Measurements from ENCODE around the gene GRIK3. TPM values are rescaled to one million over a fixed set of nuclear protein-coding genes. Genes with fewer than 3 reads are reported as not detected.

Gene GRIK3
- total and polyA plus RNA-seq, 2 experiments from 2014 or later = under 0.01 TPM; not detected in 1

DNA sequence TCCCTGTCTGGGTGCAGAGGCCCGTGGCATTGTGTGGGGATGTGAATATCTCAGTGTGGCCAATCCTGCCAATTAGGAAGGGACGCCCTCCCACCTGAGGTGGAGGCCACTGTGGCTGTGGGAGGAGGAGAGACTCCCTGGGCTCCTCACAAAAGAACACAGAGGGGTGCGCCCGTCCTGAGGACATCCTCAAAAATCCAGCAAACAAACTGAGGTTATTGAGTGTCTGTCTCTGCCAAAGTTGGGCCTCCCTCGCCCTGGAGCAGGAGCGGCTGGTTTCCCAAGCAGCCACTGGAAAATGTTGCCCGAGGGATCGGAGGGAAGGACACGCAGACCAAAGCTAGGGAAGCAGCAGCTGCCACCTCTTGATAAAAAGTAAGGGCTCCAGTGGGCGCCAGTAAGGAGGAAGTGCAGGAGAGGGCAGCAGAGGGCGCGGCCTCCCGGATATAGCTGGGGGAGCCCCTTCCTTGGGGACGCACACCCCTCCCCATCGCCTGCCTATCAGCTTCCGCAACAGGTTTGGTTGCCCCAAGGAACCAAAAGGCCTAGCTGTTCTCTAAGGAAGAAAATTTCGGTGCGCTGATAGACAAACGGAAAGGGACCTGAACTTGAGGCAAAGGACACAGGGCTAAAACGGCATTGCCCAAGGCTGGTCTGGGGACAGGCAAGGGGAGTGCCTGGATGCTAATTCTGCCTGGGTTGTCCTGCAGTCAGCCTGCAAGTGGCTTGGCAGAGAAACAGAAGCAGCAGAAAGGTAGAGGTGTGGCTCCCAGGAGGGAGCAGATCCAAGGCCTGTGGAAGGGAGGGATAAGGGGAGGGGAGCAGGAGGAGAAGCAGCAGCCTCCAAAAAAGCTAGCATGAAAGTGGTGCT, 1.7 kb upstream of the GRIK3 start:
- no peaks in the 10 kb centered on the region for H3K9me3 ChIP-seq (ENCODE audit: low read depth)
- H2AFZ ChIP-seq = no peak overlapping the region
- no peaks in the 10 kb centered on the region for H3K9me2 ChIP-seq (replicated peaks; ENCODE audit: insufficient read depth)
- no peak overlapping the region for H3K4me2 ChIP-seq
- no peak overlapping the region for H3K4me3 ChIP-seq
- H4K20me1 ChIP-seq (ENCODE audit: insufficient read depth, poor library complexity, severe bottlenecking) = no peaks in the 10 kb centered on the region
- DNase-seq (ENCODE audit: low spot score) = no peak
- H3K79me2 ChIP-seq = no peaks in the 10 kb centered on the region
- whole genome bisulfite sequencing (ENCODE audit: low lambda C conversion rate, missing lambda C conversion rate) = 6% methylated on average over 20 of the region's 20 CpGs
- H3K27me3 ChIP-seq = peaks cover 95% of the 10 kb centered on the region
- no peak overlapping the region for H3K27ac ChIP-seq
- no peaks in the 10 kb centered on the region for H3K4me1 ChIP-seq (ENCODE audit: insufficient read depth)
- H3K36me3 ChIP-seq (replicated peaks; ENCODE audit: insufficient read depth, low read depth) = no peaks in the 10 kb centered on the region
- TF ChIP-seq EZH2 (IDR thresholded peaks at IDR 0.05; ENCODE audit: borderline replicate concordance) = no peak
- TF ChIP-seq, protein P1, sequence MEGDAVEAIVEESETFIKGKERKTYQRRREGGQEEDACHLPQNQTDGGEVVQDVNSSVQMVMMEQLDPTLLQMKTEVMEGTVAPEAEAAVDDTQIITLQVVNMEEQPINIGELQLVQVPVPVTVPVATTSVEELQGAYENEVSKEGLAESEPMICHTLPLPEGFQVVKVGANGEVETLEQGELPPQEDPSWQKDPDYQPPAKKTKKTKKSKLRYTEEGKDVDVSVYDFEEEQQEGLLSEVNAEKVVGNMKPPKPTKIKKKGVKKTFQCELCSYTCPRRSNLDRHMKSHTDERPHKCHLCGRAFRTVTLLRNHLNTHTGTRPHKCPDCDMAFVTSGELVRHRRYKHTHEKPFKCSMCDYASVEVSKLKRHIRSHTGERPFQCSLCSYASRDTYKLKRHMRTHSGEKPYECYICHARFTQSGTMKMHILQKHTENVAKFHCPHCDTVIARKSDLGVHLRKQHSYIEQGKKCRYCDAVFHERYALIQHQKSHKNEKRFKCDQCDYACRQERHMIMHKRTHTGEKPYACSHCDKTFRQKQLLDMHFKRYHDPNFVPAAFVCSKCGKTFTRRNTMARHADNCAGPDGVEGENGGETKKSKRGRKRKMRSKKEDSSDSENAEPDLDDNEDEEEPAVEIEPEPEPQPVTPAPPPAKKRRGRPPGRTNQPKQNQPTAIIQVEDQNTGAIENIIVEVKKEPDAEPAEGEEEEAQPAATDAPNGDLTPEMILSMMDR (IDR thresholded peaks at IDR 0.05; ENCODE audit: poor library complexity) = peak; percentile 4
- no peak for TF ChIP-seq EZH2phosphoT487 (IDR thresholded peaks at IDR 0.05; ENCODE audit: low read depth, severe bottlenecking, unreplicated experiment)

DNA sequence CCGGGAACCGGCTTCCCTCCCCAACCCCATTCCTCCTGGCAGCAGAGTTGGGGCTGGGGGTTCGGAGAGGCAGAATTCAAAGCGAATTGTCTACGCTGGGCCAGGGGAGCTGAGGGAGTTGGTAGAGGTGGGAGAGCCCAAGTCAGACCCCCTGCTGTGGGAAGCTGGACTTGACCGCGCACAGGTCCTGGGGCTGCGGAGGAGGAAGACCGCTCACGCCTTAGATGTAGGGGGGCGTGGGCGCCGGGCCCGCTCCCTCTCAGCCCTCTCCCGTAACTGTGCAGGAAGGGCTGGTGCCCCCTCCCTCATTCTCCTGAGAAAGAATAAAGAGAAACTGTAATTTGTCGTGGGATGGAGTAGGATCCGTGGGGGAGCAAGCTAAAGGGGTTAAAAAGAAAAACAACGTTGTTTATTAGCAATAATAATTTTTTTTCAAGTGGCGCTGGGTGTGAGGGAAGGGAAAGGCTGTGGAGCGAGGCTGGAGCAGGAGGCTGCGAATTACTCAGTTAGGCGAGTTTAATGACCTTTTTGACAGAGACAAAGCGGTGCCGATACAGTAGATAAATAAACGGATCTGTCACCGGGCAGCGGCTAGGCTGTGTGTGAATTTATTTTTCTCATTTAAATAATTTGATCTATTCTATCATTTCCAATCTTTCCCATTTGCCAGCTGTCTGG, 838 bp upstream of the GRIK3 start:
- H4K20me1 ChIP-seq (ENCODE audit: insufficient read depth, poor library complexity, severe bottlenecking) = no peaks in the 10 kb centered on the region
- H3K4me2 ChIP-seq = peak overlapping the region; percentile 68
- no peaks in the 10 kb centered on the region for H3K4me1 ChIP-seq (ENCODE audit: insufficient read depth)
- peaks cover 93% of the 10 kb centered on the region for H3K27me3 ChIP-seq
- no peak overlapping the region for H3K27ac ChIP-seq
- no peaks in the 10 kb centered on the region for H3K9me3 ChIP-seq (ENCODE audit: low read depth)
- WGBS (ENCODE audit: low lambda C conversion rate, missing lambda C conversion rate) = 2% methylated on average over 26 of the region's 27 CpGs
- H2AFZ ChIP-seq = no peak overlapping the region
- DNase-seq (ENCODE audit: low spot score) = no peak
- no peak overlapping the region for H3K4me3 ChIP-seq
- H3K79me2 ChIP-seq = no peaks in the 10 kb centered on the region
- no peaks in the 10 kb centered on the region for H3K36me3 ChIP-seq (replicated peaks; ENCODE audit: insufficient read depth, low read depth)
- TF ChIP-seq EZH2 (IDR thresholded peaks at IDR 0.05; ENCODE audit: borderline replicate concordance) (peak; percentile 98), EZH2phosphoT487 (IDR thresholded peaks at IDR 0.05; ENCODE audit: low read depth, severe bottlenecking, unreplicated experiment) (no peak)
- H3K9me2 ChIP-seq (replicated peaks; ENCODE audit: insufficient read depth) = no peaks in the 10 kb centered on the region

DNA sequence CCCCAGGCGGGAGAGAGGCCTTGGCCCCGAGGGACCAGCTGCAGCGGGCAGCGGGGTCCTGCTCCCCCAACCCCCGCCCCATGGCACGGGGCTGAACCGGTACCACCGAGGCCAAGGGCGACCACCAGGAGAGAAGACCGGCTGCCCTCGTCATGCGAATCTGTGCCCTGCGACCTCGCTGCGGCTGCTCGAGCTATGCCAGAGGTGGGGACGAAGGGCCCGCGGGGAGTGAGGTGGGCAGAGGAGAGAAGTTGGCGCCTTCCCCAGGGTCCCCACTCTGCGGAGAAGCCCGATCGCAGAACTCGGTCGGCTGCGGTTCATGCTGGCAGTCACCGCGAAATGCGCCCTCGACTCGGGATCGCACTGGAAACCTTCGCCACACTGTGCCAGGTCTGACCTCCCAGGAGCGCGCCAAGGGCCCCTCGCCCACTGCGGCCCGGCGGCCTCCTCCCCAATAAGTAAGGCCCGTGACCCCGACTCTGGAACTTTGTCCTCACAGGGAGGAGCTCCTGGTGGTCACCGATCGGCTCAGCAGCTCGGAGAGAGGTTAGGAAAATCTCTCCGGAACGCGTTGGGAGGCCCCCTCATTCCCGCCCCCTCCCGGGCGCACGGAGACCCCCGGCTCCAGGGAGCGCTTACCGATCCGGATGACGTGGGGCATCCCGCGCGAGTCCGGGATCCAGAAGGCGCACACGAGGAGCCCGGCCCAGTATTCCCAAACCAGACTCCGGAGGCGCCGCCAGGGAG, 787 bp downstream of the GRIK3 start:
- Histone ChIP-seq H3K27me3 (peaks cover 93% of the 10 kb centered on the region), H3K4me2 (peak overlapping the region; percentile 59), H3K9me3 (ENCODE audit: low read depth) (no peaks in the 10 kb centered on the region), H3K4me3 (no peak overlapping the region), H3K9me2 (replicated peaks; ENCODE audit: insufficient read depth) (no peaks in the 10 kb centered on the region), H3K27ac (no peak overlapping the region), H2AFZ (no peak overlapping the region), H3K36me3 (replicated peaks; ENCODE audit: insufficient read depth, low read depth) (no peaks in the 10 kb centered on the region), H3K4me1 (ENCODE audit: insufficient read depth) (no peaks in the 10 kb centered on the region), H3K79me2 (no peaks in the 10 kb centered on the region), H4K20me1 (ENCODE audit: insufficient read depth, poor library complexity, severe bottlenecking) (no peaks in the 10 kb centered on the region)
- WGBS (ENCODE audit: low lambda C conversion rate, missing lambda C conversion rate) = 2% methylated on average over 40 of the region's 66 CpGs
- no peak for DNase-seq (ENCODE audit: low spot score)
- TF ChIP-seq, protein P1 (IDR thresholded peaks at IDR 0.05; ENCODE audit: poor library complexity) = no peak
- TF ChIP-seq EZH2 (IDR thresholded peaks at IDR 0.05; ENCODE audit: borderline replicate concordance) = peak; percentile 99
- TF ChIP-seq EZH2phosphoT487 (IDR thresholded peaks at IDR 0.05; ENCODE audit: low read depth, severe bottlenecking, unreplicated experiment) = peak; percentile 88
